Neural cell (in vitro differentiated cells): ENCODE results near the gene ADAMTS20. TPM values are rescaled to one million over a fixed set of nuclear protein-coding genes. Genes with fewer than 3 reads are reported as not detected.

ENCODE experiments used
- H2AFZ ChIP-seq: fragments of 200-600, 300-800 bp; sonication (generic), shearing (Covaris generic); 2 replicates; pipeline ENCODE4 v1.6.0; 2014; ENCODE audit warnings: low read depth, mild to moderate bottlenecking, antibody characterized with exemption, low read length, moderate library complexity
- H3F3A ChIP-seq: fragments of 200-600 bp; shearing (Covaris generic); 2 replicates; pipeline ENCODE4 v1.6.1; 2016; ENCODE audit warnings: mild to moderate bottlenecking, moderate library complexity, mixed read lengths, antibody characterized with exemption, low read length; ENCODE audit not compliant: insufficient read depth, poor library complexity, severe bottlenecking
- H3K27ac ChIP-seq: fragments of 200-600, 300-800 bp; sonication (generic), shearing (Covaris generic); 2 replicates; pipeline ENCODE4 v1.5.1; 2014; ENCODE audit warnings: mild to moderate bottlenecking, low read length, moderate library complexity
- H3K27me3 ChIP-seq: fragments of 300-800, 200-600 bp; sonication (generic), shearing (Covaris generic); 2 replicates; pipeline ENCODE4 v1.6.0; 2014; ENCODE audit warnings: mild to moderate bottlenecking, low read depth, low read length, moderate library complexity; ENCODE audit not compliant: insufficient read depth
- H3K36me3 ChIP-seq: fragments of 300-800, 200-600 bp; sonication (generic), shearing (Covaris generic); 2 replicates; pipeline ENCODE4 v1.5.1; 2014; ENCODE audit warnings: mild to moderate bottlenecking, antibody characterized with exemption, low read length, moderate library complexity; ENCODE audit not compliant: insufficient read depth
- H3K4me2 ChIP-seq: fragments of 300-800, 200-600 bp; sonication (generic), shearing (Covaris generic); 2 replicates; pipeline ENCODE4 v1.6.0; 2014; ENCODE audit warnings: mild to moderate bottlenecking, low read length
- H3K4me3 ChIP-seq: fragments of 300-800, 200-600 bp; sonication (generic), shearing (Covaris generic); 2 replicates; pipeline ENCODE4 v1.5.1; 2014; ENCODE audit warnings: mild to moderate bottlenecking, low read length, moderate library complexity
- H3K79me2 ChIP-seq: fragments of 200-600 bp; shearing (Covaris generic); replicated peaks from 2 replicates; pipeline ENCODE4 v1.6.0; 2014; ENCODE audit warnings: mild to moderate bottlenecking, low read length, moderate library complexity; ENCODE audit not compliant: insufficient read depth
- H3K9ac ChIP-seq: fragments of 300-800, 200-600 bp; sonication (generic), shearing (Covaris generic); 2 replicates; pipeline ENCODE4 v1.6.1; 2016; ENCODE audit warnings: mild to moderate bottlenecking, low read length, mixed read lengths
- H3K9me2 ChIP-seq: fragments of 200-600 bp; shearing (Covaris generic); 2 replicates; pipeline ENCODE4 v1.6.1; 2016; ENCODE audit warnings: mild to moderate bottlenecking, low read length, mixed read lengths; ENCODE audit not compliant: insufficient read depth
- H3K9me3 ChIP-seq: fragments of 200-600, 300-800 bp; sonication (generic), shearing (Covaris generic); 2 replicates; pipeline ENCODE4 v1.6.1; 2016; ENCODE audit warnings: mild to moderate bottlenecking, mixed run types, low read length, moderate library complexity, mixed read lengths
- H4K20me1 ChIP-seq: fragments of 200-600 bp; shearing (Covaris generic); 2 replicates; pipeline ENCODE4 v1.6.1; 2016; ENCODE audit warnings: mild to moderate bottlenecking, mixed run types; ENCODE audit not compliant: insufficient read depth
- CTCF ChIP-seq: fragments of 450-650 bp; IDR thresholded peaks from 2 replicates; pipeline ENCODE4 v1.5.1; 2014; ENCODE audit warnings: antibody characterized with exemption, mild to moderate bottlenecking, moderate library complexity; ENCODE audit not compliant: poor library complexity, severe bottlenecking
- EP300 ChIP-seq: fragments of 450-650 bp; conservative IDR thresholded peaks from 2 replicates; pipeline ENCODE4 v1.6.1; 2014; ENCODE audit warnings: antibody characterized with exemption, mild to moderate bottlenecking, moderate library complexity; ENCODE audit not compliant: poor library complexity, severe bottlenecking
- EZH2 ChIP-seq: fragments of 200-600, 300-800 bp; shearing (Covaris generic), sonication (generic); IDR thresholded peaks from 2 replicates; pipeline ENCODE4 v1.6.1; 2014; ENCODE audit warnings: antibody characterized with exemption, low read length, borderline replicate concordance, mild to moderate bottlenecking; ENCODE audit not compliant: insufficient read depth, poor library complexity, severe bottlenecking
- MXI1 ChIP-seq: fragments of 450-650 bp; conservative IDR thresholded peaks from 2 replicates; pipeline ENCODE4 v1.6.1; 2014; ENCODE audit warnings: antibody characterized with exemption, mild to moderate bottlenecking; ENCODE audit not compliant: poor library complexity, severe bottlenecking
- POLR2AphosphoS5 ChIP-seq: IDR thresholded peaks from 2 replicates; pipeline ENCODE4 v1.6.1; 2012
- RAD21 ChIP-seq: fragments of 450-650 bp; conservative IDR thresholded peaks from 2 replicates; pipeline ENCODE4 v1.6.1; 2014; ENCODE audit warnings: antibody characterized with exemption, mild to moderate bottlenecking, moderate library complexity
- SMC3 ChIP-seq: fragments of 450-650 bp; conservative IDR thresholded peaks from 2 replicates; pipeline ENCODE4 v1.6.1; 2014; ENCODE audit warnings: antibody characterized with exemption, mild to moderate bottlenecking, moderate library complexity; ENCODE audit not compliant: poor library complexity
- TAF1 ChIP-seq: IDR thresholded peaks from 2 replicates; pipeline ENCODE4 v1.6.1; 2012; ENCODE audit warnings: low read depth
- polyA plus RNA-seq: library from polyadenylated mRNA; depleted of rRNA; stranded (reverse); fragments of >200 nt; gene quantifications from 2 replicates; pipeline ENCODE4 v1.2.3, GENCODE V29; 2014
- TF ChIP-seq, protein P1 (sequence below): IDR thresholded peaks from 2 replicates; pipeline ENCODE4 v1.6.1; 2012; ENCODE audit warnings: borderline replicate concordance

The ADAMTS20 gene
- polyA plus RNA-seq, 1 donor from 2014 or later, result 0.72 TPM

GRCh38 chr12:43406801-43407200, 145.2 kb downstream of the ADAMTS20 start:
- no peak overlapping the region for H3K4me2 ChIP-seq
- TF ChIP-seq CTCF, result no peak
- TF ChIP-seq POLR2AphosphoS5, result no peak
- TF ChIP-seq, protein P1, sequence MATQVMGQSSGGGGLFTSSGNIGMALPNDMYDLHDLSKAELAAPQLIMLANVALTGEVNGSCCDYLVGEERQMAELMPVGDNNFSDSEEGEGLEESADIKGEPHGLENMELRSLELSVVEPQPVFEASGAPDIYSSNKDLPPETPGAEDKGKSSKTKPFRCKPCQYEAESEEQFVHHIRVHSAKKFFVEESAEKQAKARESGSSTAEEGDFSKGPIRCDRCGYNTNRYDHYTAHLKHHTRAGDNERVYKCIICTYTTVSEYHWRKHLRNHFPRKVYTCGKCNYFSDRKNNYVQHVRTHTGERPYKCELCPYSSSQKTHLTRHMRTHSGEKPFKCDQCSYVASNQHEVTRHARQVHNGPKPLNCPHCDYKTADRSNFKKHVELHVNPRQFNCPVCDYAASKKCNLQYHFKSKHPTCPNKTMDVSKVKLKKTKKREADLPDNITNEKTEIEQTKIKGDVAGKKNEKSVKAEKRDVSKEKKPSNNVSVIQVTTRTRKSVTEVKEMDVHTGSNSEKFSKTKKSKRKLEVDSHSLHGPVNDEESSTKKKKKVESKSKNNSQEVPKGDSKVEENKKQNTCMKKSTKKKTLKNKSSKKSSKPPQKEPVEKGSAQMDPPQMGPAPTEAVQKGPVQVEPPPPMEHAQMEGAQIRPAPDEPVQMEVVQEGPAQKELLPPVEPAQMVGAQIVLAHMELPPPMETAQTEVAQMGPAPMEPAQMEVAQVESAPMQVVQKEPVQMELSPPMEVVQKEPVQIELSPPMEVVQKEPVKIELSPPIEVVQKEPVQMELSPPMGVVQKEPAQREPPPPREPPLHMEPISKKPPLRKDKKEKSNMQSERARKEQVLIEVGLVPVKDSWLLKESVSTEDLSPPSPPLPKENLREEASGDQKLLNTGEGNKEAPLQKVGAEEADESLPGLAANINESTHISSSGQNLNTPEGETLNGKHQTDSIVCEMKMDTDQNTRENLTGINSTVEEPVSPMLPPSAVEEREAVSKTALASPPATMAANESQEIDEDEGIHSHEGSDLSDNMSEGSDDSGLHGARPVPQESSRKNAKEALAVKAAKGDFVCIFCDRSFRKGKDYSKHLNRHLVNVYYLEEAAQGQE, result no peak
- no peak for TF ChIP-seq RAD21
- TF ChIP-seq SMC3, result no peak
- TF ChIP-seq MXI1, result no peak
- no peak for TF ChIP-seq TAF1
- no peak for TF ChIP-seq EZH2
- TF ChIP-seq EP300, result no peak
- H3K9me2 ChIP-seq, result no peaks in the 10 kb centered on the region
- no peak overlapping the region for H3K9ac ChIP-seq
- H3K9me3 ChIP-seq, result no peaks in the 10 kb centered on the region
- no peaks in the 10 kb centered on the region for H3K27me3 ChIP-seq
- no peak overlapping the region for H3K27ac ChIP-seq
- H4K20me1 ChIP-seq, result no peaks in the 10 kb centered on the region
- H3K36me3 ChIP-seq, result no peaks in the 10 kb centered on the region
- no peak overlapping the region for H2AFZ ChIP-seq
- H3K79me2 ChIP-seq, result no peaks in the 10 kb centered on the region
- no peak overlapping the region for H3K4me3 ChIP-seq
- no peaks in the 10 kb centered on the region for H3F3A ChIP-seq

DNA sequence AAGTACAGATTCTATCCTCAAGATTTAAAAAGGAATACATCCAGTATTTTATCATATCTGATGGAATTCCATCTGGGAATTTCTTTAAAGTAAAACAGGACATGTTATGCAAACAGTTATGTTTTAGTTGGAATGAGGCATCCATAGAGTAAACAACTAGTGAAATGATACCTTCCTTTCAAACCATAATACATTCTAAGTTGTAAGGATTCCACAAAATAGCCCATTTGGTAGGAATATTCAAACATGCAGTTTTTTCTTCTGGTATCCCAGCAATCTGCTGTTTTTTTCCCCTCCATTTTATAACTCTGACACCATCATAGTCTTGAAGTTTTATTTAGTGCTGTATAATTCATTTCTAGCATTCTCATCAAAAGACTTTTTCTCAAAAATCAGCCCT, 149.6 kb downstream of the ADAMTS20 start:
- H3K27ac ChIP-seq, result no peak overlapping the region
- no peaks in the 10 kb centered on the region for H3K36me3 ChIP-seq
- H3K79me2 ChIP-seq, result no peaks in the 10 kb centered on the region
- no peak overlapping the region for H3K9ac ChIP-seq
- H3F3A ChIP-seq, result no peaks in the 10 kb centered on the region
- TF ChIP-seq RAD21 (no peak), EP300 (no peak), POLR2AphosphoS5 (no peak), CTCF (no peak), SMC3 (no peak), MXI1 (no peak), EZH2 (no peak), TAF1 (no peak)
- TF ChIP-seq, protein P1, result no peak
- no peak overlapping the region for H3K4me2 ChIP-seq
- no peaks in the 10 kb centered on the region for H3K9me2 ChIP-seq
- no peak overlapping the region for H3K4me3 ChIP-seq
- H3K27me3 ChIP-seq, result no peaks in the 10 kb centered on the region
- H4K20me1 ChIP-seq, result no peaks in the 10 kb centered on the region
- no peaks in the 10 kb centered on the region for H3K9me3 ChIP-seq
- no peak overlapping the region for H2AFZ ChIP-seq
